SH-SY5Y (cell line): ENCODE data around the gene ZNF212.

Source experiments
- GATA2 ChIP-seq: IDR thresholded peaks from 2 replicates; pipeline ENCODE4 v1.6.1; 2011; ENCODE audit warnings: mild to moderate bottlenecking, low read depth, low read length
- GATA3 ChIP-seq: IDR thresholded peaks from 2 replicates; pipeline ENCODE4 v1.6.1; 2011; ENCODE audit warnings: low read depth, mild to moderate bottlenecking, low read length, moderate library complexity

ZNF212 gene

GRCh38 chr7:149261829-149262617 is 22.6 kb downstream of the ZNF212 start, which contains the start of gene ZNF783:
ZNF783 (plus strand) TSS chr7:149262196; CDS start chr7:149262334, 138 bp downstream.
- TF ChIP-seq GATA3 (no peak), GATA2 (no peak)

- TF ChIP-seq GATA2 (no peak), GATA3 (no peak)
Measured at GRCh38 chr7:149266451-149266850, 27.0 kb downstream of the ZNF212 start.

- TF ChIP-seq GATA3, result no peak
- no peak for TF ChIP-seq GATA2
Measured at GRCh38 chr7:149267733-149268132, 28.3 kb downstream of the ZNF212 start.

- TF ChIP-seq GATA3, result no peak
- TF ChIP-seq GATA2, result no peak
Measured at GRCh38 chr7:149277871-149278270, 38.4 kb downstream of the ZNF212 start.

- TF ChIP-seq GATA2 (no peak), GATA3 (no peak)
Measured at GRCh38 chr7:149278396-149278795, 38.9 kb downstream of the ZNF212 start.

GRCh38 chr7:149279111-149279743 is 39.8 kb downstream of the ZNF212 start:
- TF ChIP-seq GATA3 (no peak), GATA2 (no peak)

- TF ChIP-seq GATA2 (no peak), GATA3 (no peak)
Measured at GRCh38 chr7:149280151-149280550, 40.7 kb downstream of the ZNF212 start.

- TF ChIP-seq GATA2 (no peak), GATA3 (no peak)
Measured at GRCh38 chr7:149280661-149281507, 41.4 kb downstream of the ZNF212 start.

- no peak for TF ChIP-seq GATA3
- no peak for TF ChIP-seq GATA2
Measured at GRCh38 chr7:149281508-149282330, 42.3 kb downstream of the ZNF212 start.

GRCh38 chr7:149282331-149282655 is 42.8 kb downstream of the ZNF212 start:
- TF ChIP-seq GATA3 (no peak), GATA2 (no peak)

GRCh38 chr7:149283321-149283720 is 43.9 kb downstream of the ZNF212 start:
- TF ChIP-seq GATA2 (no peak), GATA3 (no peak)

GRCh38 chr7:149284343-149284742 is 44.9 kb downstream of the ZNF212 start:
- TF ChIP-seq GATA2 (no peak), GATA3 (no peak)

- TF ChIP-seq GATA3 (no peak), GATA2 (no peak)
Measured at GRCh38 chr7:149284850-149285585, 45.6 kb downstream of the ZNF212 start.
